Measurements from ENCODE around the gene CCDC57. TPM values are rescaled to one million over a fixed set of nuclear protein-coding genes. Genes with fewer than 3 reads are reported as not detected.

CCDC57 gene
- polyA plus RNA-seq, 1 donor from 2014 or later: 70.9 TPM

DNA sequence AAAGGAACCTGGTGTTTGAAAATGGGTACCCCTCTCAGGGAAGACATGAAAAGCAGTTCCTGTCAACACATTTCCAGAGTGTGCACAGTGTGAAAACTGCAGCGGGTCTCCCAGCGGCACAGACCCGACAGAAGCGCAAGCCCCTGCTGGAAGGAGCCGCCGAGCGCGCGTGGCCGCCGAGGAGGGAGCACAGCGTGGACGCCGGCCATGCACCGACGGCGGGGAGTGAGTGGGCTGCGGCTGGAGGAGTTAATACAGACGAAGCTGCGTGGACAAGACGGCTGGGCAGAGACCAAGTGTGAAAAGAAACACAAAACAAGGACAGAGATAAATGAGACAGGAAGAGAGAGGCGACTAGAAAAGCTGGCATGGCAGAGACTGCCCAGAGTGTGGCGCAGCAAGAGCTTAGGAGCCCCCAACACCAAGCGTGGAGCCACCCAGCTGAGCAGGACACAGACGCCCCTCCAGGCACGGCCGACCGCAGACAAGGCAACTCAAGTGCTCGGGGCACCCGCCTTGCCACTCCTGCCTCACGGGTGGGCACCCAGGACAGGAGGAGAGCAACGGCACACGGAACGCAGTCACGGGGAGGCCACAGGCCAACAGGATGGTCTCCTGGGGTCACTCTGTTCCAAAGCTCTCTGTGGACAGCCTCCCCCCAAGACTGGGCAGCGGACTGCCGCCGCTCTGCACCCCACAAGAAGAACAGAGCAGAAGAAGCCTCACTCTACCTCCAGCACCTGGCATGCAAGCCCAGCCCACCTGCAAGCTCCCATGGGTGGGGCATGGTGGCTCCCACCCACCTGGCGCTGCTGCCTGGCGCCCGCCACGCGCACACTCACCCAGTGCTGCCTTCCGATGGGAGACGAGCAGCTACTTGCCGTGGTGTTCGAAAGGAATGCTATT lies 32.7 kb upstream of the CCDC57 start:
- Histone ChIP-seq H3K9ac (ENCODE audit: low read length) (no peak overlapping the region), H3K27ac (ENCODE audit: low read length) (no peak overlapping the region), H3K9me2 (ENCODE audit: insufficient read depth, low read length) (no peaks in the 10 kb centered on the region), H4K20me1 (ENCODE audit: insufficient read depth) (peaks cover 13% of the 10 kb centered on the region), H3K36me3 (ENCODE audit: insufficient read depth, low read length) (no peaks in the 10 kb centered on the region), H3F3A (ENCODE audit: insufficient read depth, low read length, poor library complexity, severe bottlenecking) (no peaks in the 10 kb centered on the region), H3K4me3 (ENCODE audit: low read length) (no peak overlapping the region), H3K27me3 (ENCODE audit: insufficient read depth, low read depth, low read length) (no peaks in the 10 kb centered on the region), H3K4me2 (ENCODE audit: low read length) (no peak overlapping the region), H2AFZ (ENCODE audit: low read depth, low read length) (no peak overlapping the region), H3K9me3 (ENCODE audit: low read length) (no peaks in the 10 kb centered on the region), H3K79me2 (replicated peaks; ENCODE audit: insufficient read depth, low read length) (no peaks in the 10 kb centered on the region)
- TF ChIP-seq CTCF (IDR thresholded peaks at IDR 0.05; ENCODE audit: poor library complexity, severe bottlenecking): no peak
- TF ChIP-seq MXI1 (conservative IDR thresholded peaks at IDR 0.05; ENCODE audit: poor library complexity, severe bottlenecking): no peak
- TF ChIP-seq TAF1 (IDR thresholded peaks at IDR 0.05; ENCODE audit: low read depth): no peak
- no peak for TF ChIP-seq EZH2 (IDR thresholded peaks at IDR 0.05; ENCODE audit: borderline replicate concordance, insufficient read depth, low read length, poor library complexity, severe bottlenecking)
- TF ChIP-seq REST (IDR thresholded peaks at IDR 0.05; ENCODE audit: borderline replicate concordance): no peak
- TF ChIP-seq EP300 (conservative IDR thresholded peaks at IDR 0.05; ENCODE audit: poor library complexity, severe bottlenecking): no peak
- TF ChIP-seq POLR2AphosphoS5 (IDR thresholded peaks at IDR 0.05): no peak
- no peak for TF ChIP-seq RAD21 (conservative IDR thresholded peaks at IDR 0.05)
- TF ChIP-seq SMC3 (conservative IDR thresholded peaks at IDR 0.05; ENCODE audit: poor library complexity): no peak

GRCh38 chr17:82244413-82245133 lies 31.9 kb upstream of the CCDC57 start:
- Histone ChIP-seq H3F3A (ENCODE audit: insufficient read depth, low read length, poor library complexity, severe bottlenecking) (no peaks in the 10 kb centered on the region), H4K20me1 (ENCODE audit: insufficient read depth) (peaks cover 13% of the 10 kb centered on the region), H3K9ac (ENCODE audit: low read length) (no peak overlapping the region), H3K9me3 (ENCODE audit: low read length) (no peaks in the 10 kb centered on the region), H3K79me2 (replicated peaks; ENCODE audit: insufficient read depth, low read length) (no peaks in the 10 kb centered on the region), H3K4me2 (ENCODE audit: low read length) (no peak overlapping the region), H3K4me3 (ENCODE audit: low read length) (no peak overlapping the region), H3K27ac (ENCODE audit: low read length) (no peak overlapping the region), H2AFZ (ENCODE audit: low read depth, low read length) (no peak overlapping the region), H3K36me3 (ENCODE audit: insufficient read depth, low read length) (no peaks in the 10 kb centered on the region), H3K9me2 (ENCODE audit: insufficient read depth, low read length) (no peaks in the 10 kb centered on the region), H3K27me3 (ENCODE audit: insufficient read depth, low read depth, low read length) (no peaks in the 10 kb centered on the region)
- TF ChIP-seq MXI1 (conservative IDR thresholded peaks at IDR 0.05; ENCODE audit: poor library complexity, severe bottlenecking) (no peak), EZH2 (IDR thresholded peaks at IDR 0.05; ENCODE audit: borderline replicate concordance, insufficient read depth, low read length, poor library complexity, severe bottlenecking) (no peak), SMC3 (conservative IDR thresholded peaks at IDR 0.05; ENCODE audit: poor library complexity) (peak; percentile 42), EP300 (conservative IDR thresholded peaks at IDR 0.05; ENCODE audit: poor library complexity, severe bottlenecking) (no peak), TAF1 (IDR thresholded peaks at IDR 0.05; ENCODE audit: low read depth) (no peak), CTCF (IDR thresholded peaks at IDR 0.05; ENCODE audit: poor library complexity, severe bottlenecking) (peak; percentile 59), RAD21 (conservative IDR thresholded peaks at IDR 0.05) (peak; percentile 49), POLR2AphosphoS5 (IDR thresholded peaks at IDR 0.05) (no peak), REST (IDR thresholded peaks at IDR 0.05; ENCODE audit: borderline replicate concordance) (no peak)

Measured in neural cell (in vitro differentiated cells).